ENCODE measurements around the gene KNG1. TPM values are rescaled to one million over a fixed set of nuclear protein-coding genes. Genes with fewer than 3 reads are reported as not detected.

Gene KNG1
- total and polyA plus RNA-seq, 2 experiments from 2014 or later = 57.4 to 109 TPM

DNA sequence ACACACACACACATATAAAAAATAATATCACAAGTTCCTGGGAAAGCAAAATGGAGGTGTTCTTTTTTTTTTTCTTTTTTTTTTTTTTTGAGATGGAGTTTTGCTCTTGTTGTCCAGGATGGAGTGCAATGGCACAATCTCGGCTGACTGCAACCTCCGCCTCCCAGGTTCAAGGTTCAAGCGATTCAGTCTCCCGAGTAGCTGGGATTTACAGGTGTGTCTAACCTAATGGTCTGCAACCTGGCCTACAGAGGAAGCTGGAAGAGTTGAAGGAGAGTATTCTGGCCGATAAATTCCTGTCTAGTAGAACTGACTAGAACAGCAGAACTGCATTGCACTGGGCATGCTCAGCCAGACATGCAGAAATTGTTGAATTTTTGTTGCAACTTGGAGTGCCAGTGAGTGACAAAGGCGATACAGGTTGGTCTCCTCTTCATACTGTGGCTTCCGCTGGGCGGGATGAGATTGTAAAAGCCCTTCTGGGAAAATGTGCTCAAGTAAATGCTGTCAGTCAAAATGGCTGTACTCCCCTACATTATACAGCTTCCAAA lies 43.8 kb downstream of the KNG1 start:
- no peak overlapping the region for H3K4me2 ChIP-seq
- H4K20me1 ChIP-seq (ENCODE audit: insufficient read depth, poor library complexity, severe bottlenecking) = no peaks in the 10 kb centered on the region
- H3K9me3 ChIP-seq (ENCODE audit: low read depth) = no peaks in the 10 kb centered on the region
- peak overlapping the region; percentile 30 for H3K27ac ChIP-seq
- H3K79me2 ChIP-seq = no peaks in the 10 kb centered on the region
- WGBS (ENCODE audit: low lambda C conversion rate, missing lambda C conversion rate) = 84% methylated on average over 8 of the region's 8 CpGs
- H2AFZ ChIP-seq = no peak overlapping the region
- no peak for DNase-seq (ENCODE audit: low spot score)
- TF ChIP-seq, protein P1, sequence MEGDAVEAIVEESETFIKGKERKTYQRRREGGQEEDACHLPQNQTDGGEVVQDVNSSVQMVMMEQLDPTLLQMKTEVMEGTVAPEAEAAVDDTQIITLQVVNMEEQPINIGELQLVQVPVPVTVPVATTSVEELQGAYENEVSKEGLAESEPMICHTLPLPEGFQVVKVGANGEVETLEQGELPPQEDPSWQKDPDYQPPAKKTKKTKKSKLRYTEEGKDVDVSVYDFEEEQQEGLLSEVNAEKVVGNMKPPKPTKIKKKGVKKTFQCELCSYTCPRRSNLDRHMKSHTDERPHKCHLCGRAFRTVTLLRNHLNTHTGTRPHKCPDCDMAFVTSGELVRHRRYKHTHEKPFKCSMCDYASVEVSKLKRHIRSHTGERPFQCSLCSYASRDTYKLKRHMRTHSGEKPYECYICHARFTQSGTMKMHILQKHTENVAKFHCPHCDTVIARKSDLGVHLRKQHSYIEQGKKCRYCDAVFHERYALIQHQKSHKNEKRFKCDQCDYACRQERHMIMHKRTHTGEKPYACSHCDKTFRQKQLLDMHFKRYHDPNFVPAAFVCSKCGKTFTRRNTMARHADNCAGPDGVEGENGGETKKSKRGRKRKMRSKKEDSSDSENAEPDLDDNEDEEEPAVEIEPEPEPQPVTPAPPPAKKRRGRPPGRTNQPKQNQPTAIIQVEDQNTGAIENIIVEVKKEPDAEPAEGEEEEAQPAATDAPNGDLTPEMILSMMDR (IDR thresholded peaks at IDR 0.05; ENCODE audit: poor library complexity) = no peak
- TF ChIP-seq EZH2phosphoT487 (IDR thresholded peaks at IDR 0.05; ENCODE audit: low read depth, severe bottlenecking, unreplicated experiment) = no peak
- TF ChIP-seq EZH2 (IDR thresholded peaks at IDR 0.05; ENCODE audit: borderline replicate concordance) = no peak
- no peaks in the 10 kb centered on the region for H3K9me2 ChIP-seq (replicated peaks; ENCODE audit: insufficient read depth)
- H3K4me3 ChIP-seq = no peak overlapping the region
- no peaks in the 10 kb centered on the region for H3K36me3 ChIP-seq (replicated peaks; ENCODE audit: insufficient read depth, low read depth)
- no peaks in the 10 kb centered on the region for H3K27me3 ChIP-seq
- H3K4me1 ChIP-seq (ENCODE audit: insufficient read depth) = no peaks in the 10 kb centered on the region

DNA sequence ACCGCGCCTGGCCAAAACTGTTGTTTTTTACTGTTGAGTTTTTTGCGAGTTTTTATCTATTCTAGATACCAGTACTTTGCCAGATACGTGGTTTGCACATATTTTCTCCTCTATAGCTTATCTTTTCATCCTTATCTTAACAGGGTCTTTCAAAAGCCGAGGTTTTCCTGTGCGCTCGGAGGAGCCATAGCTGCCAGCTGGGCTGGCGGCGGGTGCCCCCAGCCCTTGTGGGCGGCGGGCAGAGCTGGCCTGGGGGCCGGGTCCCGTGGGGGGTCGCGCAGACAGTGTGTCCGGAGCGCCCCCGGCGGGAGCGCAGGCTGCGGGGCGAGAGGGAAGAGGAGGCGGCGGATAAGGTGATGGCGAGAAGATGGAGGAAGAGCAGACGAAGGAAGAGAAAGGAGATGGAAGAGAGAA lies 55.1 kb downstream of the KNG1 start:
- WGBS (ENCODE audit: low lambda C conversion rate, missing lambda C conversion rate) = 32% methylated on average over 12 of the region's 26 CpGs
- Histone ChIP-seq H3K79me2 (no peaks in the 10 kb centered on the region), H3K27ac (peak overlapping the region; percentile 65), H3K9me2 (replicated peaks; ENCODE audit: insufficient read depth) (no peaks in the 10 kb centered on the region), H4K20me1 (ENCODE audit: insufficient read depth, poor library complexity, severe bottlenecking) (no peaks in the 10 kb centered on the region), H3K4me2 (peak overlapping the region; percentile 89), H3K4me1 (ENCODE audit: insufficient read depth) (no peaks in the 10 kb centered on the region), H3K9me3 (ENCODE audit: low read depth) (no peaks in the 10 kb centered on the region), H3K27me3 (no peaks in the 10 kb centered on the region), H3K36me3 (replicated peaks; ENCODE audit: insufficient read depth, low read depth) (no peaks in the 10 kb centered on the region), H2AFZ (peak overlapping the region; percentile 88), H3K4me3 (no peak overlapping the region)
- DNase-seq (ENCODE audit: low spot score) = no peak
- no peak for TF ChIP-seq EZH2 (IDR thresholded peaks at IDR 0.05; ENCODE audit: borderline replicate concordance)
- TF ChIP-seq, protein P1 (IDR thresholded peaks at IDR 0.05; ENCODE audit: poor library complexity) = no peak
- TF ChIP-seq EZH2phosphoT487 (IDR thresholded peaks at IDR 0.05; ENCODE audit: low read depth, severe bottlenecking, unreplicated experiment) = no peak

DNA sequence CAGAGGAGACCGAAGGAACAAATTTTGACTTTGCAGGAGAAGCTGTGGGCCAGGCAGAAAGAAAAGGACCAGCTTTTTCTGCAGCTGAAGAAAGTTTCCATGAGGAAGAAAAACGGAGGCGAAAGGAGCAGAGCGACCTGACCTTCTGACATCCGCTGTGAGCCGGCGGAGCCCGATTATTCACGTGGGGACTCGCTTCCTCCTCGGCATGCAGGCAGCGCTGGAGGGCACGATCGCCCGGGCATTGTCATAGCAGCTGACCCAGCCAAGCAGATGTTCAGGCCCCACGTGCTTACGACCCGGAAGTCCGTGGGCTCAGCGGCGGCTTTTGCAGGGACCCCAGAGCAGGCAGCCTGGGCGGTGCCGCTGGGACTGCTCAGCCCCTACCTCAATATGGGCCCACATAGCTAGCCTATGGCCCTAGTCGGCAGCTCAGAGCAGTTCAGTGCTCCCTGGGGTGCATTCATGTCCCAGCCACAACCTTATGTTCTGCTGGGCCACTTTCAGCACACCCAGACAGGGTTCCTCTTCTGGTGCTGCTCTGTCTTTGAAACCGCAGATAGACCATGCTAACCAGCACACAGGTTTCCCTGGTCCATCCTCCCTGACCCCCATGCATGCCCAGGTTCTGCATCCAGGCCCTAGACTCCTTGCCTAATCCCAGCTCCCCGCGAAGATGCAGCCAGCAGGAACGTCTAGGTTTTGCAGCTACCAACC lies 55.7 kb downstream of the KNG1 start:
- H3K9me3 ChIP-seq (ENCODE audit: low read depth) = no peaks in the 10 kb centered on the region
- H3K9me2 ChIP-seq (replicated peaks; ENCODE audit: insufficient read depth) = no peaks in the 10 kb centered on the region
- no peak overlapping the region for H3K4me3 ChIP-seq
- 39% methylated on average over 27 of the region's 28 CpGs for WGBS (ENCODE audit: low lambda C conversion rate, missing lambda C conversion rate)
- no peaks in the 10 kb centered on the region for H3K36me3 ChIP-seq (replicated peaks; ENCODE audit: insufficient read depth, low read depth)
- H2AFZ ChIP-seq = peak overlapping the region; percentile 88
- no peaks in the 10 kb centered on the region for H3K27me3 ChIP-seq
- H4K20me1 ChIP-seq (ENCODE audit: insufficient read depth, poor library complexity, severe bottlenecking) = no peaks in the 10 kb centered on the region
- H3K4me2 ChIP-seq = peak overlapping the region; percentile 89
- no peaks in the 10 kb centered on the region for H3K4me1 ChIP-seq (ENCODE audit: insufficient read depth)
- TF ChIP-seq EZH2 (IDR thresholded peaks at IDR 0.05; ENCODE audit: borderline replicate concordance) (no peak), EZH2phosphoT487 (IDR thresholded peaks at IDR 0.05; ENCODE audit: low read depth, severe bottlenecking, unreplicated experiment) (no peak)
- TF ChIP-seq, protein P1 (IDR thresholded peaks at IDR 0.05; ENCODE audit: poor library complexity) = no peak
- peak; percentile 46 for DNase-seq (ENCODE audit: low spot score)
- H3K79me2 ChIP-seq = no peaks in the 10 kb centered on the region
- H3K27ac ChIP-seq = peak overlapping the region; percentile 65

Measured in hepatocyte (in vitro differentiated cells).